CD4-positive, alpha-beta T cell treated with Interleukin-17A for 4 hours (primary cell): ENCODE results near the gene SPNS1.
"Not testable (repeated sequence)": the region's sequence is repeated elsewhere in the genome, so short reads cannot be mapped to it uniquely, and the experiment has no call there.

ENCODE experiments used
- DNase-seq: peaks from one replicate; pipeline ENCODE4 v3.0.0-alpha.2; 2020; ENCODE audit warnings: mixed read lengths

The SPNS1 gene

GRCh38 chr16:28990375-28991040 is 15.9 kb downstream of the SPNS1 start:
- peak; percentile 83 for DNase-seq

- DNase-seq = peak; percentile 21
Observed at GRCh38 chr16:28991687-28992086, 17.1 kb downstream of the SPNS1 start.

- peak; percentile 41 for DNase-seq
Observed at GRCh38 chr16:28992496-28992895, 17.9 kb downstream of the SPNS1 start.

GRCh38 chr16:28998837-28999236 is 24.3 kb downstream of the SPNS1 start:
- no peak for DNase-seq

GRCh38 chr16:28999577-28999976 is 25.0 kb downstream of the SPNS1 start:
- no peak for DNase-seq

GRCh38 chr16:29000019-29000418 is 25.4 kb downstream of the SPNS1 start:
- no peak for DNase-seq

- not testable (repeated sequence) for DNase-seq
Observed at GRCh38 chr16:29004496-29005139, 30.0 kb downstream of the SPNS1 start.

- peak; percentile 87 for DNase-seq
Observed at GRCh38 chr16:29007730-29008593, 33.4 kb downstream of the SPNS1 start.

GRCh38 chr16:29009050-29009837 is 34.7 kb downstream of the SPNS1 start:
- peak; percentile 77 for DNase-seq

- DNase-seq = no peak
Observed at GRCh38 chr16:29009838-29010166, 35.2 kb downstream of the SPNS1 start.

- peak; percentile 46 for DNase-seq
Observed at GRCh38 chr16:29011112-29011511, 36.5 kb downstream of the SPNS1 start.

- DNase-seq = no peak
Observed at GRCh38 chr16:29011851-29012250, 37.3 kb downstream of the SPNS1 start.

- DNase-seq = peak; percentile 64
Observed at GRCh38 chr16:29012913-29013553, 38.5 kb downstream of the SPNS1 start.

- DNase-seq = no peak
Observed at GRCh38 chr16:29014561-29015069, 40.0 kb downstream of the SPNS1 start.

- DNase-seq = no peak
Observed at GRCh38 chr16:29022196-29022595, 47.6 kb downstream of the SPNS1 start.

- DNase-seq = peak; percentile 65
Observed at GRCh38 chr16:29023279-29024277, 49.0 kb downstream of the SPNS1 start.

GRCh38 chr16:29024278-29024677 is 49.7 kb downstream of the SPNS1 start:
- DNase-seq = peak; percentile 22

- DNase-seq = peak; percentile 71
Observed at GRCh38 chr16:29025218-29025617, 50.6 kb downstream of the SPNS1 start.

- DNase-seq = no peak
Observed at GRCh38 chr16:29025735-29026134, 51.2 kb downstream of the SPNS1 start.

- DNase-seq = no peak
Observed at GRCh38 chr16:29028457-29029167, 54.0 kb downstream of the SPNS1 start.
